NAMALWA (cell line): ENCODE data around the gene SYCP2.

Experiments used
- DNase-seq: peaks from one replicate; pipeline ENCODE4 v3.0.0-alpha.2; 2015; ENCODE audit warnings: low spot score

The SYCP2 gene

DNA sequence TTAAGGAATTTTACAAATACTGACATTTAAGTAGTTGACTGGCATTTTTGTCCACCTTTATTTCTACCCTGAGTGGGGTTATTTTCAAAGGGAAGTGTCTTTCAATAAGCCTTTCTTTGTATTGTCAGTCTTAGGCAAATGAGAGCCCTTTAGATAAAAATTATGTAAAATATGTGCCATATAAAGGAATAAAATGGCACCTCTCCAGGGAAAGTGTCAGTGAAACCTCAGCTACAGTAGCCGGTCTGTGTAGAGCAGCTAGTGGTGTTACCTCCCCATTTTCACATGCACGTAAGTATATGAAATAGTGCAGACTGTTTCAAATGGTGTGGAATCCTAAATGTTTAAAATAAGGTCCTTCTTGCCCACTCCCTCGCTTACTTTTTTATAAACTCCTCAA is 11.7 kb upstream of the SYCP2 start:
- no peak for DNase-seq

DNA sequence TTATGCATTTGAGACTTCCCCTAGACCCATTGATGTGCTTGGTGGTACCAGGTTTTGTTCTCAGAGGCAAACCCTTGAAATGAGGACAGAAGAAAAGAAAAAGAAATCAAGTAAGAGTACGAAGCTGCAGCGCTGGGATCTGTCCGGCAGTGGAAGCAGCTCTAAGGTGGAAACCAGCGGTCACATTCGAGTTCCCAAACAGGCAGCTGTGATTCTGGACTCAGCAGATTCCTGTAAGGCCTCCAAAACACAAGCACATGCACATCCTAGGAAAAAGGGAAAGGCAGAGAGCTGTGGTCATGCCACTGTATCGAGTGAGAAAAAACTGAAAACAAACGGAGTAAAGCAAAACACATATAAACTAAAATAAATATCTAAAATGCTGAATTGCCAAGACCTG is 11.3 kb upstream of the SYCP2 start:
- DNase-seq = no peak

- no peak for DNase-seq
These were observed 8.8 kb upstream of the SYCP2 start for GRCh38 chr20:59942245-59942644.

DNA sequence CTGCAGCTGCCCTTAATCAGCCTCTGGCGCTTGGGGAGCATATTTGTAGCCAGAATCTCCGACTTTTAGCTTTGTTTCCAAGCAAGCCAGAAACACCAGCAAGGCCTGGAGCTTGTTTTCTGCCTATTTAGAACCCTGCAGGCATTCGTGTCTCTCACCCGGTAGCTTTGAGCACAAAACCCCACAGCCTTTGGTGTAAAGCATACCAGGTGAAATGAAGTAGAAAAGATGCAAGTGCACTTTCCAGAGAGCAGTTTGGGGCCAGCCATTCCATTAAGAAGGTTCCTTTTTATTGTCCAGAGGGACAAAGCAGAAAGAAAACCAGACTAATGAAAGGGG is 7.5 kb upstream of the SYCP2 start:
- no peak for DNase-seq

DNA sequence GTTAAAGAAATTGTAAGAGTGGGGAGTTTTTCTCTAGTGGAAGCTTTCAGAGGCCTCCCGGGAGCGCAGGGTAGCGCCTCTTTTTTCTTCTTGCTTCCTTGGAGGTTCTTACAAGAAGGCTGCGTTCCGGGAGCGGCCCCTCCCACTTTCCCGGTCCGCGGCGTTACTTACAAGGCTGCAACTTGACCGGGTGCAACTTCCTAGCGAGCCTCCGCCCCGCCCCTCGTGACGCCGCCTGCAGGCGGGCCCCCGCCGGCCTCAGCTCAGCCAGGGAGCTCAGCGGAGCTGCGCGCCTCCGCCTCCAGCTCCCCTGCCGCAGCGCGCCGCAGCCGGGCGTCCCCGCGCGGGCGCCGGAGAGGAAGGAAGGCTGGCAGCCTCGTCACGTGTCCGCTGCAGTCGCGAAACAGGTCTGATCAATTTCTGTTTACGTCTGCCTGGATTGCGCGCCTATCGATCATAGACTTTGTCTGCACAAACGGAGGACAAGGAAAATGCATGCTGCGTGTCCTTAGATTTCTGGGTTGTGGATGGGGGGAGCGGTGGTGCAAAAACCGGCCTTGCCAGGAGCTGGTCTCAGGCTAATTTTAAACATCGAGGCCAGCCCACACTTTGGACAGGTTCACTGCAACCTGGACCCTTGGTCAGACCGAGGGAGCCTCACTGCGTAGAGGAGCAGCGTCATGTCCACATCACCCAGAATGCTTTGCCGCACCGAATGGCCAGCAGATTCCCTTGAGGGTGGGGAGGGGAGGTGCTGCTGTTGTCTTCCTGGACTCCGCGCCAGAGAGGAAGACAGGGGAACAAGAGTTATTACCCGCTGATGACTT is 6.9 kb upstream of the SYCP2 start, which contains the start of the genes FAM217B and PPP1R3D:
Gene FAM217B (plus strand): TSS at position 261 of the 827 bp plus-strand sequence. CDS start 3,555 bp downstream, outside the sequence.
Gene PPP1R3D (minus strand): TSS at position 177 of the 827 bp plus-strand sequence. CDS start 374 bp downstream, outside the sequence.
- DNase-seq = peak; percentile 88

DNA sequence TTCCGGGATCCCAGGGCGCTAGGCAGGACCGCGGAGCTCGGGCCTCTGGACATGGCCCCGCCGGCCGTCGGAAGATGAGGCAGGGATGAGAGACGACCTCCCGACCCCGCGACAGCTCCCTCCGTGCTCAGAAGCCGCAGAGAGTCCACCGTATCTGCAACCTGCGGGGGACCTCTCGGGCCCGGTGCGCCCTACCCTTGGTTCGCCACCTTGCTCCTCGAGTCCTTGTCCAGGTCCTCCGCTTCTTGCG is 6.4 kb upstream of the SYCP2 start:
- no peak for DNase-seq

DNA sequence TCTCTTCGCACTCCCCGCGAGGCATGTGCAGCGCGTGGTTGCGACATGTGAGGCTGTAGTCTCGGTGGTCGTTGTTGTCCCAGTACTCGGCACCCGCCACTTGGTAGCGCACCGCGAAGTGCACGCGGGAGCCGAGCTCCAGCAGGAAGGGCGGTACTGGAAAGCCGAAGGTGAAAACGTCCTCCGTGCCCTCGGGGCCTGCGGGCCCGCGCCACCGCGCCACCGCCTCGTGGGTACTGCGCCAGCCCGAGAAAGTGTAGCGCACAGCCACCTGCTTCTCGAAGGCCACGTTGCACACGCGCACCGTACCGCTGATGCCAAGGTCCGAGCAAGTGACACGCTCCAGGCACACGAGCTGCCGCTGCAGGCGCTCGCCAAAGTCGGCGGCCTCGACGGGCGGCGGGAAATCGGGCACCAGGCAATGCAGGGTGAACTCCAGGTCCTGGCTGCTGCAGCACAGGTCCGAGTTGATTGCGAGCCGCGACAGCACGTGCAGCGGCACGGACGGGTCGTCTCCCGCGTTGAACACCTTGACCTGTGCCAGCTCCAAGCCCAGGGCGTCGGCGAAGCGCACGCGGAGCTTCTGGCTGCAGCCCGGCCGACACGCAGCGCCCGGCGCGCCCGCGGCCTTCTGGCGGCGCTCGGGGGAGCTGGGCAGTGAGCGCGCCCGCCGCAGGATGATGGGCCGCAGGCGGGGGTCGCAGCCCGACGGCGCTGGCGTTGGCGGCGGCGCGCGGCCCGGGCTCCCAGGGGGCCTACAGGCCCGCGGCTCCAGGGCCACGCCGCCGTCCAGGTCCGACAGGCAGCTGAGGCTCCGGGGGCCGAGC is 5.8 kb upstream of the SYCP2 start:
- DNase-seq = no peak

DNA sequence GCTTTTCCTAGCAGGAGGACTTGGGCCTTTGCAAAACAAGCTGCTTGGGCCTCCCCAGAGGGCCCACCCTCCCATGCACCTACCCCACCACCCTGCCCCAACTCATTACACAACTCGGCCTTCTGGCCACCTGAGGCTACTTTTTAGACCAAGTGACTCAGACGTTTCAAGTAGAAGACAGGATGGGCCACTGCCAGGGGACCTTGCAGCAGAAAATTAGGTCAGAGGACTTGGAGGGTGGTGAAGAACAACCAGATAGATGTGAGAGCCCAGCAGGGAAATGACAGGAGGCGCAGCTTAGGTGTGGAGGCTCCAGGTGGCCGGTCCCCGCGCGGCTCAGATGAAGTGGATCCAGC is 5.2 kb upstream of the SYCP2 start:
- DNase-seq = no peak

- DNase-seq = no peak
These were observed 4.8 kb upstream of the SYCP2 start for GRCh38 chr20:59938221-59938620.

DNA sequence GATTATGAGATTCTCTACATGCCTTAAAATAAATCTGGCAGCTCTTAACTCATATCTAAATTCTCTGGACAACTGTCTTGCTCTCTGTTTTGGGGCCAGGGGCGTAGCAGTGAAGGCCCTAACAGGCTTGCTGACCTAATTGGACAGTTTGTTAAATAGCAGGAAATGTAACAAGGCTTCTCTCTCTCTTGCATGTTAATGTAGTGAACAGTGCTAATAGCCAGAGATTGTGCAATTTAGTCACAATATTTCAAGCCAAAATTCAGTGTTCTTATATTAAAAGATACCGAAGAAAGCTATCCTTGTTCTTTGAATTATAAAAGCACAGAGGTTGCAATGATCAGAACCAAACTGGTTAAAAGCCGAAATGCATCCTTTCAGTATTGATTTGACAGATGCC is 3.7 kb upstream of the SYCP2 start:
- no peak for DNase-seq

DNA sequence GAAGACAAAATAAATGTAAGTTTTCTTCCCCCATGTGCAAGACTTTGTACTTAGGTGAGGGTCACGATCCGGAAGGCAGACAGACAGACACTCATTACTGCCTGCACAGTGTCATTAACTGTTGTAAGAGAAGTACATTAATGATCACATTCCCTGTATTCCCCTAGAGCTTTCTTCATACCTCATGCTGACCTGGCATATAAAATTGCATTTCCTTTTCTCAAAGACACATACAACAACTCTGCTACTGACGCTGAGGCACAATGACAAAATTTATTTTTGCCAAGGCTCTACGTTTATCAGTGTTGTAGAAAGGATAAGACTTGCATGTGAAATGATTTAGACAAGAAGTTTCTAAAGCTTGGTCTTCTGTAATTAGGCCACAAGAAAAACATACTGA is 3.0 kb upstream of the SYCP2 start:
- no peak for DNase-seq

DNA sequence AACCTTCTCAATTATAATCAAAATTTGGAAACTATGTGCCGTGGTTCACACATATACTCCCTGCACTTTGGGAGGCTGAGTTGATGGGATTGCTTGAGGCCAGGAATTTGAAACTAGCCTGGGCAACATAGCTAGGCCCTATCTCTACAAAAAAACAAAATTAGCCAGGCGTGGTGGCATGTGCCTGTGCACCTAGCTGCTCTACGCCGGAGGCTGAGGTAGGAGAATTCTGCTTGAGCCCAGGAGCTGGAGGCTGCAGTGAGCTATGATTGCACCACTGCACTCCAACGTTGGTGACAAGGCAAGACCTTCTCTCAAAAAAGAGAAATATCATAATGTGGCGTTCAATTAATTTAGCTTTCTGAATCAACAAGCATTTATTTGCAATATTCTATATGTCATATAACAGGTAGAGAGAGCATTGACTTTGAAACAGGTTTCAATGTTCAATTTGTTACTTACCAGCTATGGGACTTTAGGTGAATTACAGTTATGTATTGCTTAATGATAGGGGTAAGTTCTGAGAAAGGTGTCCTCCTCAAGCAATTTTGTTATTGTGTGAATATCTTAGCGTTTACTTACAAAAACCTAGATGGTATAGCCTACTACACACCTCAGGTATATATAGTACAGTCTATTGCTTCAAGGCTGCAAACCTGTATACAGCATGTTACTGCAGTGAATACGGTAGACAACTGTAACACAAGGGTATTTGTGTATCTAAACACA is 2.2 kb upstream of the SYCP2 start:
- no peak for DNase-seq

DNA sequence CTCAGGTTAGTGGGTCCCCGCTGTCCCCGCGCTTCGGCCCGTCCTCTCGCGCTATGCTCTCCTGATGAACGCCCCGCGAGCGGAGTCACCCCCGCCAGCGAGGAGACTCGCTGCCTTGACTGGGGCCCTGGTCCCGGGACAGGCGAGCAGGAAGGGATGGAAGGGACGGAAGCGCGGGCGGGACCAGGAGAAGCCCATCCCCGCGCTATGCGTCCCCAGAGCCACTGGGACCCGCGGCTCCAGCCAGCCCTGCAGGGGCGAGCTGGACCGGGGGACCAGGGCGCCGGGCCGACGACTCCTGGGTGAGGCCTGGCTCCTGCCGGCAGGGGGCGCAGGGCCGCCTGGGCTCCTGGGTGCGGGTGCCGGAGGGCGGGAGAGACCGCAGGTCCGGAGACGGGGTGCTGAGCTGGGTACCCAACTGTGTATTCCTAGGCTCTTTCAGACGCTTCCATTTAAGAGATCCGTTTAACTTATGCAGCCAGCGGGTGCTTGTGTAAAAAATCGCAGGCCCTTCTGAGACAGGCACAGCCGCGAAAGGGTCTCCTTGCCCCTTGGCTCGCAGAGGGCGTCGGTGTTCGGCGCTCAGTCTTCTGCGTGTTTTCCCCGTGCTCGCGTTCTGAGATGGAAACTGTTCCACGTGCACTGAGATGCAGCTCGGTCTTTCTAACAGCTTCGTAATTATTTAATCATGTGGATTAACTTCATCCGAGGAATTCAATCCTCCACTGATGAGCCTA is 580 bp upstream of the SYCP2 start:
- DNase-seq = peak; percentile 25

DNA sequence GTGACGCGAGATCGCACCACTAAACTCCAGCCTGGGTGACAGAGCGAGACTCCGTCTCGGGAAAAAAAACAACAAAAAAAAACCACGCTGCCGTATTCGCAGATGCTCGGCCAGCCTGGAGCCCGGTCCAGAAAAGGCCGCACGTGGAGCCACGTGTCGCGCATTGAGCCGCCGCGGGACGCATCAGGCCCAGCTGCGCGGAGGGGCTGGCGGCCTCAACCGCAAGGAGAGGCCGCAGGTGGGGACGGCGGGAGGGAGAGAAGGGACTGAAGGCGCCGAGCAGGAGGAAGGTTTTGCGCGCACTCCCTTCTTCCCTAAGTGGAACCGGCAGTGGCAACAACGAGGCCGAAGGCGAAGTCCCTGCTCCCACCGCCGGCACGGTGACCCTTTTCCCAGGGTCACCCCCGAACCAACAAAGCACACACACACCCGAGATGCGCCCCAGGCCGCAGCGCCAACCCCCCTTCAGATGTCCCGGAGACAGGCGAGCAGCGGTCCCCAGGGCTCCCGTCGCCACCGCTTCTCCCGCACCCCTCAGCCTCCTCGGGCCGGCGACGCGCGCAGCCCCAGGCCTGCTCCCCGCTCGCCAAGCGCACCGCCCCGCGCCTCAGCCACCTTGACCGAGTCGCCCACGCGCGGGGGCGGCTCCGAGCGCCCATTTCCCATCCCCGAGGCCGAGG is 681 bp downstream of the SYCP2 start:
- no peak for DNase-seq

GRCh38 chr20:59931511-59932312 is 1.7 kb downstream of the SYCP2 start:
- DNase-seq = no peak

- no peak for DNase-seq
These were observed 7.5 kb downstream of the SYCP2 start for GRCh38 chr20:59925899-59926298.

DNA sequence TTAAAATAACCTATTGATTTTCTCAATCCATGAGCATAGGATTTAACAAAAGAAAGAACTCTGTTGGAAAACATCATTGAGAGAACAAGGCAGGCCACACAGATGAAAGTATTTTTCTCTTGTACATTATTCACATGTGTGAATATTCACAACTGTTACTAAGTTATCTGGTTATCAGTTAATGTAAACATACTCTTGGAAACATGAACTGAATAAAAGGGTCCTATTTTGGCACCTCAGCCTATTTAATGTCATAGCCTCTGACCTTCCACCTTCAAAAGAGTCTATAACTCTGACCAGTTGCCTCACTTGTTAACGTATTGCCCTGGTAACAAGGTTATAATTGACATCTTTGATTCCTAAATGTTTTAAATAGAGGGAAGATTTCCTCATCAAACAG is 8.1 kb downstream of the SYCP2 start:
- no peak for DNase-seq

DNA sequence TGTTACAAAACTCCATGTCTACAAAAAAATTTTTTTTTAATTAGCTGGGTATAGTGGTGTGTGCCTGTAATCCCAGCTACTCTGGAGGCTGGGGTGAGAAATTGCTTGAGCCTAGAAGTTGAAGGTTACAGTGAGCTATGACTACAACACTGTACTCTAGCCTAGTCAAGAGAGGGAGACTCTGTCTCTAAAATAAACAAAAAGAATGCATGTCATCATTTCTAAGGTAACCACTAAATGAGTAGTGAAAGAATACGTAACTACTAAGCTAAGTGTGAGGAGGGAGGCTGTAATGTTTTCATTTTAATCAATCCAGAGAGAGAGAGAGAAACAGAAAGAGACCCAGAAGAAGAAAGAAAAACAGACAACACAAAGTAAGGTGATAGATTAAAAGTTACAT is 9.9 kb downstream of the SYCP2 start:
- no peak for DNase-seq

- DNase-seq = no peak
These were observed 12.5 kb downstream of the SYCP2 start for GRCh38 chr20:59920944-59921343.

GRCh38 chr20:59912609-59913008 is 20.8 kb downstream of the SYCP2 start:
- peak; percentile 34 for DNase-seq

GRCh38 chr20:59911041-59911440 is 22.4 kb downstream of the SYCP2 start:
- no peak for DNase-seq
